Activated CD4-positive, alpha-beta T cell treated with anti-CD3 and anti-CD28 coated beads, Interleukin-2, amount 10 ng/mL, durations not matched to agents 7 days and 5 days (primary cell): ENCODE results near the gene DGKA. TPM values are rescaled to one million over a fixed set of nuclear protein-coding genes. Genes with fewer than 3 reads are reported as not detected.
A peak's percentile ranks its signal among the peaks of the same experiment; 100 is the strongest.

ENCODE experiments used
- CTCF ChIA-PET: fragments of 350-600 bp; sonication (Branson Sonifier 250); formaldehyde crosslinking; loops from one replicate; lab custom pipeline; 2021; ENCODE audit warnings: antibody characterized with exemption; lab: Charles Lee
- POLR2A ChIA-PET: fragments of 350-600 bp; sonication (Branson Sonifier 250); formaldehyde crosslinking; loops from one replicate; lab custom pipeline; 2021; ENCODE audit warnings: antibody characterized with exemption; lab: Charles Lee
- DNase-seq: peaks from one replicate; pipeline ENCODE4 v3.0.0-alpha.2; 2020
- H3K27ac Mint-ChIP-seq: one replicate; pipeline ENCODE4 v1.8.0; 2021; ENCODE audit warnings: mild to moderate bottlenecking, moderate library complexity, mixed read lengths
- H3K27me3 Mint-ChIP-seq: one replicate; pipeline ENCODE4 v1.8.0; 2021; ENCODE audit warnings: mixed read lengths
- H3K36me3 Mint-ChIP-seq: one replicate; pipeline ENCODE4 v1.8.0; 2021; ENCODE audit warnings: low read depth, mixed read lengths
- H3K4me1 Mint-ChIP-seq: one replicate; pipeline ENCODE4 v1.8.0; 2021; ENCODE audit warnings: mixed read lengths
- H3K4me3 Mint-ChIP-seq: one replicate; pipeline ENCODE4 v1.8.0; 2021; ENCODE audit warnings: mild to moderate bottlenecking, moderate library complexity, mixed read lengths
- H3K9me3 Mint-ChIP-seq: one replicate; pipeline ENCODE4 v1.8.0; 2021; ENCODE audit warnings: mixed read lengths
- total RNA-seq, 2 experiments: library from RNA; stranded (reverse); gene quantifications; one replicate each; pipeline ENCODE4 v1.2.3, GENCODE V29; 2021

Gene DGKA
- total RNA-seq, 2 experiments from 2014 or later: 766 to 771 TPM

GRCh38 chr12:55933169-55933798 is 2.3 kb downstream of the DGKA start:
- CTCF ChIA-PET: interaction anchor here (0.6 to 3.1 kb wide), 9 partner anchors 13 to 953 kb away, joined by 3 to 19 read pairs (median 4); partner anchors contain the start of genes RAB5B and RDH5
- POLR2A ChIA-PET: interaction anchor here (1.1 kb wide), 1 partner anchor 106 kb away, joined by 3 read pairs; no protein-coding TSS in a partner anchor
- Mint-ChIP-seq H3K27ac (peak overlapping the region; percentile 96), H3K36me3 (peaks cover 72% of the 10 kb centered on the region), H3K4me3 (peak overlapping the region; percentile 89), H3K9me3 (no peaks in the 10 kb centered on the region), H3K4me1 (peaks cover 61% of the 10 kb centered on the region), H3K27me3 (no peaks in the 10 kb centered on the region)
- DNase-seq: no peak

- Mint-ChIP-seq H3K9me3 (no peaks in the 10 kb centered on the region), H3K4me1 (peaks cover 69% of the 10 kb centered on the region), H3K27me3 (no peaks in the 10 kb centered on the region), H3K4me3 (peak overlapping the region; percentile 89), H3K36me3 (peaks cover 80% of the 10 kb centered on the region), H3K27ac (peak overlapping the region; percentile 70)
- CTCF ChIA-PET: interaction anchor here (0.6 to 3.1 kb wide), 11 partner anchors 12 to 954 kb away, joined by 3 to 19 read pairs (median 4); partner anchors contain the start of gene RDH5
- POLR2A ChIA-PET: interaction anchor here (0.6 to 0.8 kb wide), 2 partner anchors 40 to 109 kb away, joined by 3 to 5 read pairs; partner anchors contain the start of gene RAB5B
- DNase-seq: no peak
These were observed 3.1 kb downstream of the DGKA start for GRCh38 chr12:55933799-55934742.

GRCh38 chr12:55934773-55935172 is 3.8 kb downstream of the DGKA start:
- H3K27ac Mint-ChIP-seq: peak overlapping the region; percentile 89
- CTCF ChIA-PET: interaction anchor here (0.6 to 3.1 kb wide), 6 partner anchors 9 to 728 kb away, joined by 3 to 19 read pairs (median 4); no protein-coding TSS in a partner anchor
- POLR2A ChIA-PET: interaction anchor here (0.6 to 0.8 kb wide), 2 partner anchors 39 to 110 kb away, joined by 3 to 5 read pairs; partner anchors contain the start of gene RAB5B
- no peak for DNase-seq
- H3K4me3 Mint-ChIP-seq: peak overlapping the region; percentile 89
- peaks cover 85% of the 10 kb centered on the region for H3K36me3 Mint-ChIP-seq
- peaks cover 70% of the 10 kb centered on the region for H3K4me1 Mint-ChIP-seq
- no peaks in the 10 kb centered on the region for H3K27me3 Mint-ChIP-seq
- H3K9me3 Mint-ChIP-seq: no peaks in the 10 kb centered on the region

GRCh38 chr12:55935738-55936151 is 4.8 kb downstream of the DGKA start:
- H3K36me3 Mint-ChIP-seq: peaks cover 94% of the 10 kb centered on the region
- no peaks in the 10 kb centered on the region for H3K9me3 Mint-ChIP-seq
- peak overlapping the region; percentile 89 for H3K4me3 Mint-ChIP-seq
- no peaks in the 10 kb centered on the region for H3K27me3 Mint-ChIP-seq
- CTCF ChIA-PET: interaction anchor here (0.8 to 1.6 kb wide), 7 partner anchors 8 to 197 kb away, joined by 3 to 8 read pairs (median 3); partner anchors contain the start of genes ORMDL2 and SARNP
- peaks cover 74% of the 10 kb centered on the region for H3K4me1 Mint-ChIP-seq
- DNase-seq: no peak
- H3K27ac Mint-ChIP-seq: peak overlapping the region; percentile 89
- POLR2A ChIA-PET: no interaction called here

GRCh38 chr12:55937981-55938380 is 7.0 kb downstream of the DGKA start:
- Mint-ChIP-seq H3K4me3 (no peak overlapping the region), H3K27me3 (no peaks in the 10 kb centered on the region), H3K27ac (peak overlapping the region; percentile 89), H3K36me3 (peaks cover 95% of the 10 kb centered on the region), H3K4me1 (peaks cover 90% of the 10 kb centered on the region), H3K9me3 (no peaks in the 10 kb centered on the region)
- ChIA-PET CTCF (interaction anchor here (0.6 to 7.0 kb wide), 4 partner anchors 11 to 1593 kb away, joined by 3 to 45 read pairs (median 3); partner anchors contain the start of gene PYM1), POLR2A (no interaction called here)
- no peak for DNase-seq

- no peak for DNase-seq
- peak overlapping the region; percentile 73 for H3K27ac Mint-ChIP-seq
- no peak overlapping the region for H3K4me3 Mint-ChIP-seq
- H3K27me3 Mint-ChIP-seq: no peaks in the 10 kb centered on the region
- H3K4me1 Mint-ChIP-seq: peaks cover 87% of the 10 kb centered on the region
- no peaks in the 10 kb centered on the region for H3K9me3 Mint-ChIP-seq
- ChIA-PET CTCF (interaction anchor here (0.6 to 7.0 kb wide), 18 partner anchors 7 to 199 kb away, joined by 3 to 45 read pairs (median 3); partner anchors contain the start of genes DNAJC14, ESYT1, ORMDL2 and PYM1), POLR2A (interaction anchor here (0.9 kb wide), 1 partner anchor 10 kb away, joined by 3 read pairs; no protein-coding TSS in a partner anchor)
- peaks cover 95% of the 10 kb centered on the region for H3K36me3 Mint-ChIP-seq
These were observed 8.0 kb downstream of the DGKA start for GRCh38 chr12:55938826-55939501.

- POLR2A ChIA-PET: interaction anchor here (0.6 kb wide), 1 partner anchor 10 kb away, joined by 3 read pairs; no protein-coding TSS in a partner anchor
- Mint-ChIP-seq H3K4me1 (peaks cover 80% of the 10 kb centered on the region), H3K27ac (peak overlapping the region; percentile 73), H3K36me3 (peaks cover 94% of the 10 kb centered on the region), H3K4me3 (peak overlapping the region; percentile 36), H3K9me3 (no peaks in the 10 kb centered on the region), H3K27me3 (no peaks in the 10 kb centered on the region)
- CTCF ChIA-PET: interaction anchor here (0.6 to 7.0 kb wide), 30 partner anchors 8 to 210 kb away, joined by 3 to 45 read pairs (median 3); partner anchors contain the start of genes DNAJC14, ESYT1, ORMDL2 and PYM1
- peak; percentile 90 for DNase-seq
These were observed 9.2 kb downstream of the DGKA start for GRCh38 chr12:55940065-55940732.

- no peak overlapping the region for H3K4me3 Mint-ChIP-seq
- peaks cover 67% of the 10 kb centered on the region for H3K4me1 Mint-ChIP-seq
- ChIA-PET POLR2A (no interaction called here), CTCF (interaction anchor here (0.8 to 7.0 kb wide), 3 partner anchors 9 to 55 kb away, joined by 3 to 45 read pairs (median 5); partner anchors contain the start of genes PYM1 and SUOX)
- no peaks in the 10 kb centered on the region for H3K27me3 Mint-ChIP-seq
- no peaks in the 10 kb centered on the region for H3K9me3 Mint-ChIP-seq
- DNase-seq: no peak
- H3K36me3 Mint-ChIP-seq: peaks cover 92% of the 10 kb centered on the region
- H3K27ac Mint-ChIP-seq: no peak overlapping the region
These were observed 11.1 kb downstream of the DGKA start for GRCh38 chr12:55942055-55942454.

- DNase-seq: no peak
- Mint-ChIP-seq H3K36me3 (peaks cover 91% of the 10 kb centered on the region), H3K9me3 (no peaks in the 10 kb centered on the region), H3K27ac (peak overlapping the region; percentile 7), H3K4me3 (no peak overlapping the region), H3K27me3 (no peaks in the 10 kb centered on the region), H3K4me1 (peaks cover 63% of the 10 kb centered on the region)
- ChIA-PET POLR2A (no interaction called here), CTCF (interaction anchor here (0.6 to 7.0 kb wide), 4 partner anchors 9 to 140 kb away, joined by 3 to 45 read pairs (median 4); partner anchors contain the start of genes PYM1 and SUOX)
These were observed 11.7 kb downstream of the DGKA start for GRCh38 chr12:55942577-55943136.

- CTCF ChIA-PET: interaction anchor here (0.6 to 2.3 kb wide), 3 partner anchors 14 to 338 kb away, joined by 3 to 7 read pairs (median 4); no protein-coding TSS in a partner anchor
- DNase-seq: no peak
- Mint-ChIP-seq H3K27me3 (no peaks in the 10 kb centered on the region), H3K27ac (peak overlapping the region; percentile 15), H3K4me3 (no peak overlapping the region), H3K4me1 (peaks cover 31% of the 10 kb centered on the region), H3K36me3 (peaks cover 71% of the 10 kb centered on the region), H3K9me3 (no peaks in the 10 kb centered on the region)
- POLR2A ChIA-PET: no interaction called here
These were observed 15.6 kb downstream of the DGKA start for GRCh38 chr12:55946553-55946952.

- Mint-ChIP-seq H3K4me1 (peaks cover 7% of the 10 kb centered on the region), H3K27me3 (no peaks in the 10 kb centered on the region), H3K27ac (peak overlapping the region; percentile 10), H3K9me3 (no peaks in the 10 kb centered on the region), H3K36me3 (peaks cover 44% of the 10 kb centered on the region), H3K4me3 (no peak overlapping the region)
- ChIA-PET CTCF (interaction anchor here (1.0 to 2.3 kb wide), 5 partner anchors 12 to 135 kb away, joined by 3 to 6 read pairs (median 4); partner anchors contain the start of gene DNAJC14), POLR2A (no interaction called here)
- DNase-seq: no peak
These were observed 24.4 kb downstream of the DGKA start for GRCh38 chr12:55955344-55955743.
